ENCODE measurements around the gene MTRF1.
"Not testable (repeated sequence)": the region's sequence is repeated elsewhere in the genome, so short reads cannot be mapped to it uniquely, and the experiment has no call there.

The MTRF1 gene

GRCh38 chr13:41282129-41282571 is 18.8 kb upstream of the MTRF1 start:
- no peak for DNase-seq (ENCODE audit: low read depth, low spot score)
- in situ Hi-C loops (cut with HindIII; ENCODE audit: low sequenced_read_pairs) = no loop called here
- TF ChIP-seq, protein P1, sequence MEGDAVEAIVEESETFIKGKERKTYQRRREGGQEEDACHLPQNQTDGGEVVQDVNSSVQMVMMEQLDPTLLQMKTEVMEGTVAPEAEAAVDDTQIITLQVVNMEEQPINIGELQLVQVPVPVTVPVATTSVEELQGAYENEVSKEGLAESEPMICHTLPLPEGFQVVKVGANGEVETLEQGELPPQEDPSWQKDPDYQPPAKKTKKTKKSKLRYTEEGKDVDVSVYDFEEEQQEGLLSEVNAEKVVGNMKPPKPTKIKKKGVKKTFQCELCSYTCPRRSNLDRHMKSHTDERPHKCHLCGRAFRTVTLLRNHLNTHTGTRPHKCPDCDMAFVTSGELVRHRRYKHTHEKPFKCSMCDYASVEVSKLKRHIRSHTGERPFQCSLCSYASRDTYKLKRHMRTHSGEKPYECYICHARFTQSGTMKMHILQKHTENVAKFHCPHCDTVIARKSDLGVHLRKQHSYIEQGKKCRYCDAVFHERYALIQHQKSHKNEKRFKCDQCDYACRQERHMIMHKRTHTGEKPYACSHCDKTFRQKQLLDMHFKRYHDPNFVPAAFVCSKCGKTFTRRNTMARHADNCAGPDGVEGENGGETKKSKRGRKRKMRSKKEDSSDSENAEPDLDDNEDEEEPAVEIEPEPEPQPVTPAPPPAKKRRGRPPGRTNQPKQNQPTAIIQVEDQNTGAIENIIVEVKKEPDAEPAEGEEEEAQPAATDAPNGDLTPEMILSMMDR (IDR thresholded peaks at IDR 0.05; ENCODE audit: low read depth, low read length) = no peak
- no peak overlapping the region for H3K4me3 ChIP-seq (ENCODE audit: low read depth, low read length)

DNA sequence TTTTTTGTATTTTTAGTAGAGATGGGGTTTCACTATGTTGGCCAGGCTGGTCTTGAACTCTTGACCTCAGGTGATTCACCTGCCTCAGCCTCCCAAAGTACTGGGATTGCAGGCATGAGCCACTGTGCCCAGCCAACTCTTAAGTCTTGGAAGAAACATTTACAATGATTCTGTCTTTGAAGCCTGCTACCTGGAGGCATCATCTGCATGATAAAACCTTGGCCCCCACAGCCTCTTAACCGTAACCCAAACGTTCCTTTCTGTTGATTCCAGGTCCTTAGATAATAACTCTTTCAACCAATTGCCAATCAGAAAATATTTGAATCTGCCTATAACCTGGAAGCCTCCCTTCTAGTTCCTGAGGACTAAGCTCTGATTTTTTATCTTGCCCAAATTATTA is 15.8 kb upstream of the MTRF1 start:
- DNase-seq (ENCODE audit: low read depth, low spot score); in situ Hi-C loops (cut with HindIII; ENCODE audit: low sequenced_read_pairs); H3K4me3 ChIP-seq (ENCODE audit: low read depth, low read length): not testable (repeated sequence)

GRCh38 chr13:41276824-41277223 is 13.4 kb upstream of the MTRF1 start:
- no peak for DNase-seq (ENCODE audit: low read depth, low spot score)
- in situ Hi-C loops (cut with HindIII; ENCODE audit: low sequenced_read_pairs) = no loop called here

DNA sequence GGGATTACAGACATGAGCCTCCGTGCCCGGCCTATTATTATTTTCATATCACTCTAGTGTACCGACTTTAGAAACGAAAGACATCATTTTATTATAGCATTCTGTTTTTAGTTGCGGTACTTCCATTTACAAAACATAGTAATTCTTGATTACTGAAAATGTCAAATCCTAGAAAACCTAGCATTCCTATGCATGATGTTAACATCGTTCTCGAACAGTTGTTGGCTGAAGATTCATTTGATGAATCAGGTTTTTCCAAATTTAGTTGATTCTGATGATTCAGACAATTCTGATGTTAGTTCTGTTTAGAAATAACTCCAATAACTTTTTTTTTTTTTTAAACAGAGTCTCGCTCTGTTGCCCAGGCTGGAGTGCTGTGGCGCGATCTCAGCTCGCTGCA is 11.5 kb upstream of the MTRF1 start:
- in situ Hi-C loops (cut with HindIII; ENCODE audit: low sequenced_read_pairs) = no loop called here
- DNase-seq (ENCODE audit: low read depth, low spot score) = no peak
- TF ChIP-seq, protein P1 (IDR thresholded peaks at IDR 0.05; ENCODE audit: low read depth, low read length) = no peak
- H3K4me3 ChIP-seq (ENCODE audit: low read depth, low read length) = no peak overlapping the region

More at GRCh38 chr13:41276824-41277223, 13.4 kb upstream of the MTRF1 start:
- TF ChIP-seq, protein P1 (IDR thresholded peaks at IDR 0.05; ENCODE audit: low read depth, low read length) = no peak
- no peak overlapping the region for H3K4me3 ChIP-seq (ENCODE audit: low read depth, low read length)

GRCh38 chr13:41273831-41274441 is 10.6 kb upstream of the MTRF1 start:
- TF ChIP-seq, protein P1 (IDR thresholded peaks at IDR 0.05; ENCODE audit: low read depth, low read length) = no peak
- no peak for DNase-seq (ENCODE audit: low read depth, low spot score)
- H3K4me3 ChIP-seq (ENCODE audit: low read depth, low read length) = no peak overlapping the region
- in situ Hi-C loops (cut with HindIII; ENCODE audit: low sequenced_read_pairs) = no loop called here

GRCh38 chr13:41271456-41272285 is 8.3 kb upstream of the MTRF1 start:
- in situ Hi-C loops (cut with HindIII; ENCODE audit: low sequenced_read_pairs) = no loop called here
- no peak overlapping the region for H3K4me3 ChIP-seq (ENCODE audit: low read depth, low read length)
- DNase-seq (ENCODE audit: low read depth, low spot score) = no peak
- TF ChIP-seq, protein P1 (IDR thresholded peaks at IDR 0.05; ENCODE audit: low read depth, low read length) = no peak

GRCh38 chr13:41268764-41269163 is 5.4 kb upstream of the MTRF1 start:
- DNase-seq (ENCODE audit: low read depth, low spot score) = peak; percentile 63
- TF ChIP-seq, protein P1 (IDR thresholded peaks at IDR 0.05; ENCODE audit: low read depth, low read length) = no peak
- in situ Hi-C loops (cut with HindIII; ENCODE audit: low sequenced_read_pairs) = no loop called here
- H3K4me3 ChIP-seq (ENCODE audit: low read depth, low read length) = no peak overlapping the region
